Hindlimb muscle (tissue), 1 donor: ENCODE results near the gene FRMD5. TPM values are rescaled to one million over a fixed set of nuclear protein-coding genes. Genes with fewer than 3 reads are reported as not detected.
"Not testable (repeated sequence)": the region's sequence is repeated elsewhere in the genome, so short reads cannot be mapped to it uniquely, and the experiment has no call there.

Experiments
- DNase-seq: peaks from one replicate; pipeline ENCODE4 v3.0.0-alpha.2; 2013
- polyA plus RNA-seq: library from polyadenylated mRNA; unstranded; fragments of 120-200 nt; gene quantifications from one replicate; pipeline ENCODE4 v1.2.1, GENCODE V29; 2013; ENCODE audit not compliant: insufficient read length

The FRMD5 gene
- polyA plus RNA-seq, 1 donor = 0.44 TPM

DNA sequence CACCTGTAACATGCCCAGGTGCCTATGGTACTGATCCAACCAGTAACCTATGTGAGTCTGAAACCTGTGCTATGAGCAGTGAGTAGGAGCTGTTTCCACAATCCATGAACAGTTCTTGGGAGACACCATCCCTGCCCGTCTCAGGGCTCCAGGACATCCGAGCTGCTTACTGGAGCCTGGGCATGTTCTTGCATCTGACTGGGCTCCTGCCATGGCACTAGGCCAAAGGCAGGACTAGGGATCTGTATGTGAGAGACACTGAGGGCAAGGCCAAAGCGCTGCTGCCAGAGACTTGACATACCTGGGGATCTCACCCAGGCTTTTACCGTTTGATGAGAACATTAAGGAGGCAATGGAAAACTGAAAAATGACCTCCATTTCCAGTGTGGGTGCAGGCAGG, 308.5 kb downstream of the FRMD5 start:
- no peak for DNase-seq

- DNase-seq = no peak
Observed at GRCh38 chr15:43883571-43883970, 311.5 kb downstream of the FRMD5 start.

GRCh38 chr15:43881944-43882343, 313.1 kb downstream of the FRMD5 start:
- no peak for DNase-seq

GRCh38 chr15:43881245-43881644, 313.8 kb downstream of the FRMD5 start:
- no peak for DNase-seq

DNA sequence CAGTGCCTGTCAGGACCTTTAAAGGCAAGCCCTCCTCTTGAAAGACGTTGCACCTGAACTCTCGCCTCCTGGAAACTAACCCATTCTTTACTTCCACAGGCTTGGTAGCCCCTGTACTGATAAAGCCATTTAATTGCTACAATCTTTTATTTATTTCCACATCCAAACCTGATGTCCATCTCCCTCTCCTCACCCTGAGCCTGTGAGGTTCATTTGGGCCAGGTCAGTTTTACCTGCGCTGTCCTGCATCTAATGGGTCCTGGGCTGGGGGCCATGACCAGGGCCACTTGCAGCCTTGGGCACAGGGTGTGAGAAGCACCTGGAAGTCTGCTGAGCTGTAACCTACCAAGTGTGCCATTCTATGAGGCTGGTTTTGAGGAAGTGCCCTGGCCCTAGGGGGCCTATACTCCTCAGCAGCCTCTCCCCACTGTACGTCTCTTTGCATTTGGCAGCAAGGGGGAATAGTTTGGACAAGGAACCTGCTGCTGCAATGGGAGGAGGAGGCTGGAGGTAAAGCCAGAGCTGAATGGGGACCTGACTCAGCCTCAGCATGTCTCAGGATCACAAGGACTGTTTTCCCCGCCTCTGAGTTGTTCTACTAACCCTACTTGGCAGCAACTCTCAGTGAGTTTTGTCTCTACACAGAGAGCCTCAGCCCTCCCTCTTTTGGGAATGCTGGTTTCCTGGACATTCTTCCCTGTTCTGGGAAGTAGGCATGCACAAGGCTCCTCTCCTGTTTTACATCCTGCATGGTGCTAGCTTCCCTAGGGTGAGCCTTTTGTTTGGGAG, 314.5 kb downstream of the FRMD5 start:
- no peak for DNase-seq

GRCh38 chr15:43879386-43880355, 315.4 kb downstream of the FRMD5 start:
- no peak for DNase-seq

DNA sequence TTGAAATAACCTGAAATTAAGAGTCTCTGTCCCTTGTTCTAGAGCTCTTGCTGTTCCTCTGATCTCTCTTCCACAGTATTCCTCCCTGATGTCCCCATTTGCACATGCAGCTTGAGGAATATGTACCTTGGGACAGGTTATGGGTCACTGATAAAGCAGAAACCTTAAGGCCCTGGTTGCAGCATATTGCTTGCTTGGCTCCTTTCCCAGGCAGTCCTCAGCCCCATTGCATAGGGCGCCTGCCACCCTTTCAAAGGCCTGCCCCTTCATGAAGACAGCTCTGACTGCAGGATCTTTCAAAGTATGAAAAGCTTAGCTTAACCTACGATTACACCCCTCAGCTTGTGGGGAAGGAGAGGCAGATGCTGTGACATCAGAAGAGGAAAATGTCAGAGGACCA, 316.6 kb downstream of the FRMD5 start:
- DNase-seq = no peak

DNA sequence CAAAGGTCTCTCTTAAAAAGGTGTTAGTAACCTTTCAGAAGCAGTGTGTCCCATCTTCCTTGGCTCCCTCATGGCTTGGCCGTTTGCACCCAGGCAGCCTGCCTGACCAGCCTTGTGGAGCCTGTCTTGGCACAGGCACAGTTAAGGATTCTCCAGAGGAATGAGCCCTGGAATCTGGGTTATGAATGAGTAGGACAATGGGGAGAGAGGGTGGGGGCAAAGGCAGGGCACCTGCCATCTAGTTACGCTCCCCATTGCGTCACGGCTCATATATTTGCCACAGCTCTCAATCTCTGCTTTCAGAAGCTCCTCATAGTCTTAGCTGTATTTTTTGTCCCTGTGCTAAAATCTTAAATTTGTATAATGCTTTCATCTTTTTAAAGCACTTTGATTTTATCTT, 317.7 kb downstream of the FRMD5 start:
- DNase-seq = no peak

- no peak for DNase-seq
Observed at GRCh38 chr15:43876872-43877271, 318.2 kb downstream of the FRMD5 start.

- DNase-seq = no peak
Observed at GRCh38 chr15:43873651-43874050, 321.4 kb downstream of the FRMD5 start.

- peak; percentile 68 for DNase-seq
Observed at GRCh38 chr15:43872416-43873020, 322.6 kb downstream of the FRMD5 start.

GRCh38 chr15:43871835-43872234, 323.2 kb downstream of the FRMD5 start:
- DNase-seq = no peak

DNA sequence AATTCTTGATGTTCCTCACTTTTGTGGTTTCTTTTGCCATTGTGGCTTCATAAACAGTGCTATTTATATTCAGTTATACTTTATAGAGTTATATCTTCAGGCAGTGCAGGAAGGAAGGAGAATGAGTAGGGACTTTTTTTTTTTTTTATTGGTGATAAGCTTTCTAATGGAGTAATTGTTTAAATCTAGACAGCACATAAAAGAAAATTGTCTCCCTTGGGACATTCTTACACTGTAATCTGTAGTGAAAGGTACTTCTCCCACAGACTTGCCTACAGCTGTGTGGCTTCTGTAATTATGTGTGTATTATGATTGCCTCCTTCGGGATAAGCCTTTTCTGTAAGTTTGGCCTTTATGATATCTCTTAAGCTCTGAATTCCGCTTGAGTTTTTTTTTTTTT, 326.7 kb downstream of the FRMD5 start:
- no peak for DNase-seq

DNA sequence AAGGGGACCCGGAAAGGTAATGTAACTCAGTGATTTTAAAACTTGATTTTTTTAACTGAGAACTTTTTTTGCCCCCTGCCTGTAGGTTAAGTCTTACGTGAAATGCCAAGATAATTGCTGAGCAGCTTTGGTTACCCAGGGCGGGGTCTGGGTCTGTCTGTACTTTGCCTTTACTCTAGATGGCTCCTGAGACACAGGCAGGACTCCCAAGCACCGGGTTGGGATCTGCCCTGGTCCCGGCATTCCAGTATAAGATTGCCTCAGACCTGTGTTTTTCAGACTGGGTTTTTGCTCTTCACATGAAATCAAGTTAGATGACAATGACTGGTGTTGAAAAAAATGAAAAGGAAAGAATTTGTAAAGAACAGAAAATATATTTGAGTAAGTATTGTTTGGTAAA, 328.0 kb downstream of the FRMD5 start:
- DNase-seq = no peak

GRCh38 chr15:43866636-43867035, 328.4 kb downstream of the FRMD5 start:
- not testable (repeated sequence) for DNase-seq

DNA sequence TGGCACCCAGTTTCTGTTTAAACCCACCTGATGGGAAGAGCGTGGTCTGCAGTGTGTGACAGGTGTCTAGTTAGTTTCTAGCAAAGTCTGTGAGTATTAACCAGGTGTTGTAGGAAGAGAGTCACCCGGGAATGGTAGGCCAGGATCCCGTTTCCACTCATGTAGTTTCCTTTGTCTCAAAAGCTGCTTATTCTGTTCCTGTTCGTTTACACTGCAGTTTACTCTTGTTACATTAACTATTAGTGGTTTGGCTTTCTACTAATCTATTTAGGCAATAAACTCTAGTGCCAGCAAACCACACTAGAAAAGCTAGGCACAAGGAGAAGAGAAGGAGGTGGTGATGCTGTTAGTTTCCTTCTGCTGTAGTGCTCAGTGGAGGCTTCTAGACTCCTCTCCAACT, 335.5 kb downstream of the FRMD5 start:
- DNase-seq = no peak

DNA sequence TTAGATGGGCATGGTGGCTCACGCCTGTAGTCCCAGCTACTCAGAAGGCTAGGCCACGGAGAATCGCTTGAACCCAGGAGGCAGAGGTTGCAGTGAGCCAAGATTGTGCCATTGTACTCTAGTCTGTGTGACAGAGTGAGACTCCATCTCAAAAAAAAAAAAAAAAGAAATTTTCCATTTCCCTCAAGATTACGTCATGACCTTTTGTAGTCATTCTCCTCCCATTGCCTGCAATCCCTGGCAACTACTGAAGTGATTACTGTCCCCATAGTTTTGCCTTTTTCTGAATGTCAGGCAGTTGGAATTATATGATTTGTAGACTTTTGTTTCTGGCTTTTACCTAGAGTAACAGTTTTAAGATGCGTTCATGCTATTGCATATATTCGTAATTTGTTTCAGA, 340.3 kb downstream of the FRMD5 start:
- no peak for DNase-seq

- no peak for DNase-seq
Observed at GRCh38 chr15:43852607-43853006, 342.5 kb downstream of the FRMD5 start.

DNA sequence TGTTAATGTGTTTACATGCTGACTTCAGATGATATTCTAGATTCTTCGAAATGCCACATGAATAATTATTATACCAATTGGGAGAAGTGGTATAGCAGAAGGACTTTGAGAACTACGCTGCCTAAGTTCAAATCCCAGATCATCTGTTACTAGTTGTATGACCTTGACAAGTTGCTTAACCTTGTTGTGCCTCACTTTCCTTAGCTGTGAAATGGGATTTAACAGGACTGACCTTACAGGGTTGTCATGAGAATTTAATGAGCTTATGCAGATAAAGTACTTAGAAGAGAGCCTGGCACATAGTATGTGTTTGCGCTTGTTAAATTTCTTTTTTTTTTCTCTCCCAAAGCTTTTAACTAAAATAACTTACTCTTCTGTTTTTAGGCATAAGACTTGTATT, 343.8 kb downstream of the FRMD5 start:
- DNase-seq = no peak

GRCh38 chr15:43845421-43845820, 349.6 kb downstream of the FRMD5 start:
- DNase-seq = no peak

DNA sequence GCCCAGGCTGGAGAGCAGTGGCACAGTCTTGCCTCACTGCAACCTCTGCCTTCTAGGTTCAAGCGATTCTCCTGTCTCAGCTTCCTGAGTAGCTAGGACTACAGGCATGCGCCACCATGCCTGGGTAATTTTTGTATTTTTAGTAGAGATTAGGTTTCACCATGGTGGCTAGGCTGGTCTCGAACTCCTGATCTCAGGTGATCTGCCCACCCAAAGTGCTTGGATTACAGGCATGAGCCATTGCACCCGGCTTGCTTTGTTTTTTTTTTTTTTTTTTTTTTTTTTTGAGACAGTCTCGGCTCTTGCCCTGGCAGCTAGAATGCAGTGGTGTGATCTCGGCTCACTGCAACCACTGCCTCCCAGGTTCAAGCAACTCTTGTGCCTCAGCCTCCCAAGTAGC, 362.6 kb downstream of the FRMD5 start:
- DNase-seq = not testable (repeated sequence)

DNA sequence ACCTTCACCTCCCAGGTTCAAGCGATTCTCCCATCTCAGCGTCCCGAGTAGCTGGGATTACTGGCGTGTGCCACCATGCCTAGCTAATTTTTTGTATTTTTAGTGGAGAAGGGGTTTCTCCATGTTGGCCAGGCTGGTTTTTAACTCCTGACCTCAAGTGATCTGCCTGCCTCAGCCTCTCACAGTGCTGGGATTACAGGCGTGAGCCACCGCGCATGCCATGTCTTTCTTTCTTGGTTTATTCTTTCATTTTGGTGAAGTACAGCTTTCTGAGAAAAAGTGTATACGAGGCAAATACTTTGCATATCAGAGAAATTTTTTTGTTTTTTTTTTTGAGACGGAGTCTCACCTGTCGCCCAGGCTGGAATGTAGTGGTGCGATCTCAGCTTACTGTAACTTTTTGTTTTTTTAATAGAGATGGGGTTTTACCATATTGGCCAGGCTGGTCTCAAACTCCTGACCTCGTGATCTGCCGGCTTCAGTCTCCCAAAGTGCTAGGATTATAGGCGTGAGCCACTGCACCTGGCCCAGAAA, 363.5 kb downstream of the FRMD5 start:
- DNase-seq = not testable (repeated sequence)
